GM19239 (cell line): ENCODE data around the gene PRPF6.

ENCODE experiments used
- DNase-seq: peaks from one replicate; pipeline ENCODE4 v3.0.0; 2011; ENCODE audit warnings: low spot score; ENCODE audit not compliant: insufficient read length
- FAIRE-seq: peaks from 2 replicates; lab custom pipeline; 2011; peaks lifted over from hg19 to GRCh38; lab: Jason Lieb, UNC

Gene PRPF6

GRCh38 chr20:64042054-64042781 lies 61.3 kb downstream of the PRPF6 start:
- DNase-seq = no peak

GRCh38 chr20:64043768-64044167 lies 62.8 kb downstream of the PRPF6 start:
- no peak for FAIRE-seq

More at GRCh38 chr20:64042054-64042781, 61.3 kb downstream of the PRPF6 start:
- FAIRE-seq = no peak

DNA sequence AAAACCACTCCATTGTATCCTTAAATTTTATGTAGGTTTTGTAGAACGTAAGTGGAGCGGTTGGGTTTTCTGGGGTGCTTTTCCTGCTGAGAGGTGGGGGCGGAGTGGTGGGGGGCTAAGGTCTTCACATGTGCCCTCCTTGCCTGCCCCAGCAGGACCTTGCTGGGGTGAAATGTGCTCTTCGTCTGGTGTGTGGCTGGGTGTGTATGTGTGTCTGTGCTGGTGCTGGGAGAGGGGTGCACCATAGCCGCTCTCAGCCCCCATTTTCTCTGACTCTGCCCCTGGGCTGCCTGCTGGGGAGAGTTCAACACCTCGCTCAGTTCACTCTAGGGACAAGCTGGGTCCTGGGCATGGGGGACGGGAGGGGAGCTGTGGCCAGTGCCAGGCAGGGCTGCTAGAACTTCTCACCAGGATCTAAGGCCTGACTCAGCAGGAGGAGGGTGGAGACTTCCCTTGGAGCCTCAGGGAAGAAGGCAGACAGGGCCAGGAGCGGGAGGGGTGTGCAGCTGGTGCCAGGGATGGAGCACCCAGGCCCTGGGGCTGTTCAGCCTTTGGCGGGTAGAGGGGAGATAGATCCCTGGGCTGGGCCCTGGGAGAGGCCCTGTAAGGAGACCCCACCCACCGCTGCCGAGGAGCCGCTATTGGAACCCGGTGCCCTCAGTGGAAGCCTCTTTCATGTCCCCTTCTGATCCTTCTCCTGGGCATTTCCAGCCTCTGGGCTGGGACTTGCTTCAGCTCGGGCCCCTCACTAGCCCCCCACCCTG lies 63.7 kb downstream of the PRPF6 start:
- FAIRE-seq (no peak), DNase-seq (no peak)

More at GRCh38 chr20:64043768-64044167, 62.8 kb downstream of the PRPF6 start:
- DNase-seq = no peak

- DNase-seq = no peak
- FAIRE-seq = no peak
Observed at GRCh38 chr20:64045346-64046011, 64.5 kb downstream of the PRPF6 start.

DNA sequence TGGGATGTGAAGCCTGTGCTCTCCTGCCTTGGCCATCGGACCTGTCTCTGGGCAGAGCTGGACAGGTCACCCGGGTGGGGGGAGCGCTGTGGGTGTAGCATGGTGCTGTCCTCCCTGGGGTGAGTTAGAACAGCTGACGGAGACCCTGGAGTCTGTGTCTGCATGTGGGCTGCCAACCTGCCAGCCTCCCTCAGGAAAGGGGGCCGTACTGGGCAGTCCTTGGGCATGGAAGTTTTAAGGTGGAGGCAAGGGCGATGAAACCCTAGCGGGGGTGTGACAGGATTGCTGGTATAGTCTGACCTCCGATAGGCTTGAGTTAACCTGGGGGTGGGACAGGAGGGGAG lies 66.1 kb downstream of the PRPF6 start:
- no peak for DNase-seq

DNA sequence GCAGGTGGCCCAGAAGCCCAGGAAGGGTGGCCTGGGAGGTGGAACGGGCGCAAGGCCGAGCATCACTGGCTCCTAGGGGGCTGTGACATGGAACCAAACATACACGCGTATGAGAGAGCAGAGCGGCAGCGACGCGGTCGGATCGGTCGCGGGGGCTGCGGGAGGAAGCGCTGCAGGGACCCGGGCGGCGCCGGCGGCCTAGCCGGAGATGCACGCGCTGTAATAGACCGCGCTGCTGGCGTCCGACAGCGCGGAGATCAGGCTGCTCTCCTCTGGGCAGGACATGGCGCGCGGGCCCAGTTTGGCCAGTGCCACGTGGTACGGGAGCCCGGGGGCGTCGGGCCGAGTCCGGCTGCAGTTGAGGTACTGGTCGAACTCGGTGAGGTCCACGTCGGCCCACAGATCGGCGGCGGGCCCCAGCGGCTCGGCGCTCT lies 67.1 kb downstream of the PRPF6 start:
- no peak for FAIRE-seq
- no peak for DNase-seq

More for the DNA sequence above, 66.1 kb downstream of the PRPF6 start:
- FAIRE-seq = no peak

DNA sequence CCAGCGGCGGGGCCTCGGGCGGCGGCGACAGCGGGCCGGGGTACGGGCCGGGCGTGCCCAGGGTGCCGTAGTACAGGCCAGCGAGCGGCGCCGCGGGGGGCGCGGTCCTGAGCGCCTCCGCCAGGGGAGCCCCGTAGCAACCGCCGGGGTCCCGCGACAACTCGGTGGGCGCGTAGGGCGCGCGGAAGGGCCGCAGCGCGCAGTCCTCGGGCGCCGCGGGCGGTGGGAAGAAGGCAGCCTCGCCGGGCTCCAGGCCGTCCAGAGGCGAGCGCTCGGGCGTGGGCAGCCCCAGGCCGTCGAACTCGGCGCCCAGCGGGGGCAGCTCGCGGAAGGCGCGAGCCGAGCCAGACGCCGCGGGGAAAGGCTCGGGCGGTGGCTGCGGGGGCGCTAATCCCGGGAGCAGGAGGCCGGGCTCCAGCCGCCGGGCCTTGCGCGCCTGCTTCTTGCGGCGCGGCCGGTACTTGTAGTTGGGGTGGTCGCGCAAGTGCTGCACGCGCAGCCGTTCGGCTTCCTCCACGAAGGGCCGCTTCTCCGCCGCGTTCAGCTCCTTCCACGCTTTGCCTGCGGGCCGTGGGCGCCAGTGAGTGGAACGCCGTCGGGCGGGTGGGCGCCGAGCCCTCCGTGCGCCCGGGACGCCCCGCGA lies 67.6 kb downstream of the PRPF6 start:
- FAIRE-seq (no peak), DNase-seq (no peak)

DNA sequence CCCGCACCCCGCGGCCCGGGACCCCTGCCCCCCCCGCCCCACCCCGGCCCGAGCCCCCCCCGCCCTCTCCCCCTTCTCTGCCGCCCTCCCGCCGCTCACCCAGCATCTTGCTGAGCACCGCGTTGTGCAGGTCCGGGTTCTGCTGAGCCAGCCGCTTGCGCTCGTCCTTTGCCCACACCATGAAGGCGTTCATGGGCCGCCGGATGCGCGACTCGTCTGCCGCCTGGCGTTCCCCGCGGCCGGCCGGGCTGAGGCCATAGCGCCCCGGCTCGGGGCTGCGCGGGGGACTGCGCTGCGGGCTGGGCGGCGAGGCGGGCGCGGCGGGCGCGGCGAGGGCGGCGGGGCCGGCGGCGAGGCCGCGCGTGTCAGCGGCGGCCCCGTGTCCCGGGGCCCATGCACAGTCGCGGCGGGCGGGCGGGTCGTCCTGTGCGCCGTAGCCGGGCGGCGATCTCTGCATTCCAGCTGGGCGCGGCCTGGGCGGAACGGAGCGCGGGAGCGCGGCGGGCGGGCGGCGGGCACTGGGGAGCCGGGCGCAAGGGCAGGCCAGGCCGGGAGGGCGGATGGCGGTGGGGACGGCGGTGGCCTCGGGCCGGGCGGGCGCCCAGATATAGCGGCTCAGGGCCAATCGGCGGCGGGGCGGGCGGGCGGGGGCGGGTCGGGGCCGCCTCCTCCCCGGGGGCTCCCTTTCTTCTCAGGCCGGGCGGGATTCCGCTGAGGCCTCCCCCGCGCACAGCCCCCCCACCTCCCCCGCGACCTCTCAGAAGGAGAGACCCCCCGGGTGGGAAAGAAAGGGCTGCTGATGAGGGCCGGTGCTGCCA lies 68.3 kb downstream of the PRPF6 start, which contains the start of gene SOX18:
Gene SOX18, minus strand, starts transcription at position 580 of the 818 bp plus-strand sequence. Its CDS starts 123 bp downstream, at position 457.
- FAIRE-seq = no peak

GRCh38 chr20:64049878-64050260 lies 68.9 kb downstream of the PRPF6 start:
- no peak for DNase-seq
- no peak for FAIRE-seq

More for the DNA sequence above, 68.3 kb downstream of the PRPF6 start, which contains the start of gene SOX18:
- DNase-seq = no peak

GRCh38 chr20:64050261-64051032 lies 69.5 kb downstream of the PRPF6 start:
- no peak for DNase-seq
- FAIRE-seq = no peak

DNA sequence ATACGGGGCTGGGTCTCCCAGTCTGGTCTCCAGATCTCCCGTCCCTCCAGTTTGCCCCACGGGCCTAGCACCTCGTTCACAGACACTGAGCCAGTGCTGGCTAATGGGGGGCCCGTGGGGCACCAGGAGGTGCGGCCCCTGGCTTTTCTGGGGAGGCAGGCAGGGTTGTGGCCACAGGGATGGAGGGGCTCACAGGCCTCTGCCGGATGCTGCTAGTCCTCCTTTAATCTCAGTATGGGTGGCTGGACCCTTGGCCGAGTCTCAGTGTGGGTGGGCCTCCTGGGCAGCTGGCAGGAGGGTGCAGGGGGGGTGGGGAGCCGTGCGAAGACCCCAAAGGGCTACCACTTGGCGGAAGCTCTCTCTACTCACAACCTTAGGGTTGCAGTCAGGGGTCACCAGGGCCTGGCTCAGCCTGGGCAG lies 70.1 kb downstream of the PRPF6 start:
- no peak for FAIRE-seq
- no peak for DNase-seq

DNA sequence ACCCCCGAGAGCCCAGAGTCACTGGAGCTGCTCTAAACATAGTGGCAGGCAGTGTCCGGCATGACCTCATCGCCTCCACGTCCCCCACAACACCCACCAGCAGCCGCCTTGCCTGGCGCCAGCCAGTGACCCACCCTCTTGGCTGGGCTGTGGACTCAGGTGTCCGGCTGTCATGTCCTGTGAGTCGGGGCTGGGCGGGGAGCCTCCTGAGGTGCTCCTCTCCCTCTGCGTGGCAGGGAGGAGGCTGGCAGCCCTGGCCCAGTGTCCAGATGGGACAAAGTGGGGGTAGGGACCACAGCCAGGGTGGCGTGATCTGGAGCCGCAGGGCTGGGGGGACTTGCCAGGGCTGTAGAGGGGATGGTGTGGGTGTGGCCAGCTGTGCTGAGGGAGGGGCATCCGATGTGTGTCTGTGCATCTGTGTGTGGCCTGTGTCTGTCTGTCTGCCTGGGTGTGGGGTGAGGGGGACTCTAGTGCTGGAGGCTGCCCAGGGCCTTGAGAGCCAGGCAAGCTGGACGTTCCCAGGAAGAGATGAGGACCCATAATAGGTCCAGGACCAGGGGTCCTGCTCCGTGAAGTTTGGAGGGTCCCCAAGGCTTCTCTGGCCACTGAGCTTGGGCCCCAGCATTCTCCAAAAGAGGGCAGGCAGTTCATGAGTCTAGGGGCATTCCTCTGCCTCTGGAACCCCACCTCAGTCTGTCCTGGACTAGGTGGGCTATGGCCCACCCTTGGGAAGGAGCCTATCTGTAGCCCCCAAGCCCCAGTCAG lies 70.8 kb downstream of the PRPF6 start:
- no peak for DNase-seq
- FAIRE-seq = no peak

DNA sequence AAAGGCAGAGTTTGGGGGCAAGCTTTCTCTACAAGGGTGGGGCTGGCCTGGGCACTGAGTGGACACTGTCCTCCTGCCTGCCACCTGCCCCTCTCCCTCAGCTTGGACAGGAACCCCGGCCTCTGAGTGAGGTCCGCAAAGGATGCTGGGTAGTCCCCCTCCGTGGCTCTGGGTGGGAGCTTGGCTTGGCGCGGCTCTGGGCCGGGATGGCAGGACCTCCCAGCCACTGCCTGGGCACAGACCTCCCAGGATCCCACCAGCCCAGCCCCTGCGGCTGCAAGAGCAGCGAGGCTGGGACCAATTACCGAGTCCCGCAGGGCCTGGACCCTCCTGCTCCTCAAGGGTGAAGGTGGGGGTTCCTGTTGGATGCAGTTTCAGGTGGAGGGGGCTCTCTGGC lies 71.4 kb downstream of the PRPF6 start:
- FAIRE-seq (no peak), DNase-seq (no peak)

DNA sequence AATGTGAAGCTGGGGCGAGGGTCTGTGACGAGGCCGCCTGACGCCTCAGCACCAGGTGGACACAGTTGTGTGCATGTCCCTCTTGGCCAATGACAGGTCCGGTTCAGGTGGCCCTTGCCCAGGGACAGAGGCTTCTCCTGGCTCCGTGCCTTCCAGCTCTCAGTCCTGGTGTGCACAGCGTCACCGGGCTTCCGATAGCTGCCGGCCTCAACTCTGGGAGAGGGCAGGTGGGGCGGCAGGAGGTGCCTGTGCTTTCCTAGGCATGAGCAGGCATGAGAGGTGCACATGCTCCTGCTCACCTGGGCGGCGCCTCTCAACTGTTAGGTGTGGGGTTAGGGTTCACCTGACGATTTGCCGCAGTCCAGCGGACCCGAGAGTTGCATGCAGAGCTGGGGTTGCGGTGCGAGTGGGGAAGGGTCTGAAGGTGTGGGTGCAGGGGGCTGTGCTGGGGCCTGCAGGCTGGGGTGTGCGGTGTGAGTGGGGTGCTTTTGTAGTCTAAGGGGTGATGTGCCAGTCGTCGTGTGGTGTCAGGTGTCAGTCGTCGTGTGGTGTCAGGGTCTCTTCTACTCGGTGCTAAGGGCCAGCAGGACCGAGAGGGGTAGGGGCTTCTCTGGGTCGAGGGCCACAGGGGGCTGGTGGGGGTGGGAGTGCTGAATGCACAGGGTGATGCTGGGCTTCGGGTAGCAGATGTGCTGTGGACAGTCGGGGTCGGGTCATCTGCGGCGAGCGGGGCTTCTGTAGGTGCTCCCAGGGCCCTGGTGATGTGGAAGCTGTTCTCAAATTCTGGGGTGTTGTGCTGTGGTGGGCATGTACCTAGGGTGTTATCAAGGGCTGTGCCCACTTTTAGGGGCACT lies 72.3 kb downstream of the PRPF6 start:
- no peak for DNase-seq

DNA sequence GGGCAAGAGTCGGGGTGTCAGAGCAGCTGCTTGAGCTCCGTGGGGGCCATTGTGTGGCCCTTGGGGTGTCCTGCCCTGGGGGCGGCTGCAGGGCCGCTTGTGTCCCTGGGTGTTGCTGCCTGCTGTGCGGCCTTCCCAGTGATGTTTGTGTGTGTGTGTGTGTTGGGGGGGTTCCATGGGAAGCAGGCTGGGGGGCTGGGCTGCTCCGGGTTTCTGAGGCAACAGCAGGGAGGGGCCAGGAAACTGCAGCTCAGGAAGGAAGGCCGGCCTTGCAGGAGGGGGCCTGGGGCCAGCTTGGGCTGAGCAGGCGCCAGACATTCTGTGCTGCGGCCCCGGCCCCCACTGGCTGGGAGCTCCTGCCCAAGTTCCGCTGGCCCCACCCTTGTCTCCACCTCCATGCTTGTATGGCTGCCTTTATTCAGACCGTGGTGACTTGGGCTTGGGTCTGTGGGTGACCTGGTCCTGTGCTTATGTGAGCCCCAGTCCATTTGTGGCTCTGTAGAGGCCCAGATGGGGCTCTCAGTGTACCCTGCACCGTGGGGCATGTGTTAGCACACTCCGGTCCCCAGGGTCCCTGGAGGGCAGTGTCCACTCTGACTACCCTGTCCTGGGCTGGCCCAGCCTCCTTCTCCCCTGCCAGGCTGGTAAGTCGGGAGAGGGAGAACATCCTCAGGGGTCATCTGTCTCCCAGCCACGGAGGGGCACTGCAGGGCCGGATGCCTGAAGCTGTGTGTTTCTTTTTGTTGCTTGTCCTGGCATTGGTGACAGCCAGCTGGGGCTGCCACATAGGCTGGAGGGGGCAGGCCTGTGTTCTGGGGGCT lies 73.1 kb downstream of the PRPF6 start:
- DNase-seq (no peak), FAIRE-seq (no peak)

More for the DNA sequence above, 72.3 kb downstream of the PRPF6 start:
- FAIRE-seq = no peak

DNA sequence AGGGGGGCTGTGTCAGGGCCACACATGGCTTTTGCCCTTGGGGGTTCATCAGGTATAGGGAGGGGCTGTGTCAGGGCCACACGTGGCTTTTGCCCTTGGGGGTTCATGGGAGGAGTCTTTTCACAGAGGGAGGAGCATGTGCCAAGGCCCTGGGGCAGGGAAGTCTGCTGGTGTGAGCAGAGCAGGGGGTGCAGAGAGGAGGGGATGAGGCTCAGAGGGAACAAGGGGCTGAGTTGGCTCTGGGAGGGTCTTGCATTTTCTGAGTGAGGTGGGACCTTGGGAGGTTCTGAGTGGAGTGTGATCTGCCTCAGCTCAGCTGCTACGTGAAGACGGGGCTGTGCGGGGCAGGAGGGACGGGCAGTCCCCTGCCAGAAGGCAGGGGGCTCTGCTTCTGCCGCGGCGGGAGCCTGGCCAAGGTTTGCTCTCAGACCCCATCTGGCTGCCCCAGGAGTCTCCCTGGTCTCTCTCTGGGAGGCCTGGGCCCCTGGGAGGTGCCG lies 74.5 kb downstream of the PRPF6 start:
- FAIRE-seq = no peak
- DNase-seq = no peak
